ENCODE data around the gene POLH. TPM values are rescaled to one million over a fixed set of nuclear protein-coding genes. Genes with fewer than 3 reads are reported as not detected.

Gene POLH
- 59.2 and 63.3 TPM in 2 replicates for total RNA-seq (2011; cell fraction: chromatin; rRNA removed; ENCODE audit: low replicate concordance)
- 35.1 and 36.9 TPM in 2 replicates for total RNA-seq (2011; cell fraction: nucleolus; rRNA removed)
- total RNA-seq (2011; cell fraction: nucleoplasm; rRNA removed) = 34.4 and 35.3 TPM in 2 replicates
- total RNA-seq (2014; rRNA removed) (12.7 and 19.3 TPM in 2 replicates), total RNA-seq (2014; rRNA removed; fragmentation: Illumina TruSeq; extraction: Trizol) (23.0 and 23.5 TPM in 2 replicates), total RNA-seq (2015; rRNA removed; fragmentation: Illumina TruSeq; extraction: Trizol) (21.2 and 23.9 TPM in 2 replicates), total RNA-seq (2021) (31.4 and 31.8 TPM in 2 replicates), polyA plus RNA-seq (2011; rRNA removed) (26.8 and 31.6 TPM in 2 replicates), polyA plus RNA-seq (2014; fragmentation: Illumina TruSeq; extraction: Trizol) (16.2 and 20.6 TPM in 2 replicates), polyA plus RNA-seq (2014; fragmentation: Nextera tagmentation; extraction: Ambion mirVana) (10 to 100 TPM in 1 of 2 experiments, 1 to 10 TPM in 1; 5.8 to 10.6 TPM), polyA plus RNA-seq (2014; rRNA removed) (11.4 and 14.7 TPM in 2 replicates), polyA minus RNA-seq (2011; rRNA and poly(A)+ RNA removed) (88.7 and 99.1 TPM in 2 replicates), Bru-seq, nascent RNA (percentile 72 among the genes with signal in this experiment), BruChase-seq, experiment 1, labeled RNA remaining after a 2-hour chase (percentile 81 among the genes with signal in this experiment), BruChase-seq, experiment 2, labeled RNA remaining after a 6-hour chase (percentile 82 among the genes with signal in this experiment)
- polyA plus RNA-seq (2011; cell fraction: cytosol; rRNA removed) = 11.3 and 17.3 TPM in 2 replicates
- 18.0 and 21.1 TPM in 2 replicates for polyA plus RNA-seq (2011; cell fraction: nucleus; rRNA removed)
- 15.4 and 22.4 TPM in 2 replicates for polyA plus RNA-seq (2012)
- 24.4 and 26.2 TPM in 2 replicates for polyA minus RNA-seq (2011; cell fraction: cytosol; rRNA and poly(A)+ RNA removed)
- polyA minus RNA-seq (2011; cell fraction: nucleus; rRNA and poly(A)+ RNA removed) = 12.8 and 20.7 TPM in 2 replicates
- long read RNA-seq, experiment 1, transcript POLH-202 (11 exons, 3,540 nt) = major isoform, 10 of 57 reads
- long read RNA-seq, experiment 1, partial matches to known transcripts = 19 of 57 reads
- long read RNA-seq, experiment 1, other reads (novel, unspliced or antisense) = 27 of 57 reads
- long read RNA-seq, experiment 2, transcript POLH-202 (11 exons, 3,540 nt) = major isoform, 6 of 23 reads
- long read RNA-seq, experiment 2, partial matches to known transcripts = 0 of 23 reads
- long read RNA-seq, experiment 2, other reads (novel, unspliced or antisense) = 17 of 23 reads
- long read RNA-seq, experiment 3, transcript POLH-202 (11 exons, 3,540 nt) = major isoform, 10 of 14 reads
- long read RNA-seq, experiment 3, partial matches to known transcripts = 0 of 14 reads
- long read RNA-seq, experiment 3, other reads (novel, unspliced or antisense) = 3 of 14 reads

DNA sequence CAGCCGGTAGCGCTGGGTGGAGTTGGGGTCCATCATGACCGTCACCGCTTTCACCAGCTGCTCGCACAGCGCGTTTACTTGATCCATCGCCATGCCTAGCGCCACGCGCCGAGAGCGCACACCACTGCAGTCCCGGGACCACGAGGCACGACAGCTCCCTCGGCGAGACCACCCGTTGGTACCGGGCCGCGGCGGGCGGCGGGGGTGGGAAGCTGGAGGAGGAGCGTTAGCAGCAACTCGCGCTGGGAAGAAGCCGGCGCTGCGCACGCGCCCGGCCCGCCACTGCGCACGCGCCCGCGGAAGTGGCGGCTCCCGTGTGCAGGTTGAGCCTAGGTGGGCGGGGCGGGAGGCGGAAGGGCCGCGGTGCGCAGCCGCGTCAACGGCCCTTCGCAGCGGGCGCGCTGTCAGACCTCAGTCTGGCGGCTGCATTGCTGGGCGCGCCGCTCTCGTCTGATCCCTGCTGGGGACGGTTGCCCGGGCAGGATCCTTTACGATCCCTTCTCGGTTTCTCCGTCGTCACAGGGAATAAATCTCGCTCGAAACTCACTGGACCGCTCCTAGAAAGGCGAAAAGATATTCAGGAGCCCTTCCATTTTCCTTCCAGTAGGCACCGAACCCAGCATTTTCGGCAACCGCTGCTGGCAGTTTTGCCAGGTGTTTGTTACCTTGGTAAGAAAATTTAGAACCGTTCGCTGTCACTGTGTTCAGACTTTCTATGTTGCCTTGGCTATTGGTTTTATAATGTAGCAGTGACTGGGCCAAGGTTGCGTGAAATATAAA, at the start of gene POLH, which contains the start of gene XPO5:
POLH (plus strand) TSS at position 414 of the 780 bp plus-strand sequence. CDS start 6,135 bp downstream, outside the sequence.
XPO5 (minus strand) TSS at position 267 of the 780 bp plus-strand sequence; CDS start at position 93, 174 bp downstream.
- POLR2A ChIA-PET = interaction anchor here (0.6 to 1.6 kb wide), 15 partner anchors 11 to 1496 kb away, joined by 3 to 14 read pairs (median 3); partner anchors contain the start of gene GTPBP2
- CTCF ChIA-PET (ENCODE audit: low intra/inter-chr PET ratio) = no interaction called here
- Histone ChIP-seq H3K9me1 (ENCODE audit: control insufficient read depth, insufficient read depth, low read length) (no peaks in the 10 kb centered on the region), H3K79me2 (ENCODE audit: control insufficient read depth, insufficient read depth, low read length) (peaks cover 78% of the 10 kb centered on the region), H3K4me2 (ENCODE audit: insufficient read depth, low read length) (peak within 1 kb of the TSS; percentile 98), H3K27ac (ENCODE audit: extremely low read depth, low read depth, low read length) (peak within 1 kb of the TSS; percentile 84), H3K9ac (ENCODE audit: insufficient read depth in 1 of 2, low read depth in 2 of 2, low read length in 2 of 2) (peak within 1 kb of the TSS; percentile 89 to 99), H3K27me3 (ENCODE audit: control insufficient read depth in 2 of 2, insufficient read depth in 2 of 2, low read length in 2 of 2) (no peaks in the 10 kb centered on the region), H3K4me1 (replicated peaks in 1 of 2; ENCODE audit: control insufficient read depth in 2 of 2, insufficient read depth in 2 of 2, low read length in 2 of 2) (peaks cover 7 to 14% of the 10 kb centered on the region in 2 experiments; a peak in 4 of 5 replicates), H3K36me3 (ENCODE audit: control insufficient read depth, insufficient read depth, low read length) (peaks cover 37% of the 10 kb centered on the region), H4K20me1 (replicated peaks; ENCODE audit: control insufficient read depth, insufficient read depth, low read length) (no peaks in the 10 kb centered on the region), H3K9me3 (replicated peaks; ENCODE audit: control insufficient read depth, insufficient read depth, low read depth, low read length) (no peaks in the 10 kb centered on the region), H2AFZ (ENCODE audit: low read depth, low read length) (peak within 1 kb of the TSS; percentile 86), H3K4me3 (peak within 1 kb of the TSS; percentile 74)
- WGBS (ENCODE audit: insufficient coverage, low coverage, missing lambda C conversion rate) = under 1% methylated on average over 76 of the region's 76 CpGs
- ATAC-seq (peak; percentile 95), DNase-seq (ENCODE audit: extremely low read depth in 1 of 4, low spot score in 3 of 4) (peak; percentile 98 to 99 (median 98)), FAIRE-seq (peak; percentile 81)
- BruUV-seq (replicated peaks) = TSS peak; percentile 79
- intact Hi-C loops (cut with micrococcal nuclease) (loop anchor here (2.0 kb wide), 1 partner anchor 53 kb away; the partner anchor contains the start of gene GTPBP2), in situ Hi-C loops (cut with MboI) (no loop called here)
- peak; percentile 57; the same call in 1 of the 2 replicates for TF ChIP-seq TEAD4 (IDR thresholded peaks at IDR 0.05; ENCODE audit: low read length)
- no peak for TF ChIP-seq TEAD4 (CRISPR knock-in tag; IDR thresholded peaks at IDR 0.05; ENCODE audit: borderline replicate concordance)
- peak; percentile 99 for TF ChIP-seq TAF1 (IDR thresholded peaks at IDR 0.05; ENCODE audit: control insufficient read depth, extremely low read depth, insufficient read depth, low read length, severe bottlenecking)
- TF ChIP-seq, protein P1, sequence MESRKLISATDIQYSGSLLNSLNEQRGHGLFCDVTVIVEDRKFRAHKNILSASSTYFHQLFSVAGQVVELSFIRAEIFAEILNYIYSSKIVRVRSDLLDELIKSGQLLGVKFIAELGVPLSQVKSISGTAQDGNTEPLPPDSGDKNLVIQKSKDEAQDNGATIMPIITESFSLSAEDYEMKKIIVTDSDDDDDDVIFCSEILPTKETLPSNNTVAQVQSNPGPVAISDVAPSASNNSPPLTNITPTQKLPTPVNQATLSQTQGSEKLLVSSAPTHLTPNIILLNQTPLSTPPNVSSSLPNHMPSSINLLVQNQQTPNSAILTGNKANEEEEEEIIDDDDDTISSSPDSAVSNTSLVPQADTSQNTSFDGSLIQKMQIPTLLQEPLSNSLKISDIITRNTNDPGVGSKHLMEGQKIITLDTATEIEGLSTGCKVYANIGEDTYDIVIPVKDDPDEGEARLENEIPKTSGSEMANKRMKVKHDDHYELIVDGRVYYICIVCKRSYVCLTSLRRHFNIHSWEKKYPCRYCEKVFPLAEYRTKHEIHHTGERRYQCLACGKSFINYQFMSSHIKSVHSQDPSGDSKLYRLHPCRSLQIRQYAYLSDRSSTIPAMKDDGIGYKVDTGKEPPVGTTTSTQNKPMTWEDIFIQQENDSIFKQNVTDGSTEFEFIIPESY (CRISPR knock-in tag; IDR thresholded peaks at IDR 0.05) = no peak
- TF ChIP-seq NRF1 (conservative IDR thresholded peaks at IDR 0.05 in 1 of 2, IDR thresholded peaks at IDR 0.05 in 1 of 2) = peak; percentile 100
